Transverse colon (tissue), 4 donors: ENCODE results near the gene GDPD3.

Source experiments
- EP300 ChIP-seq: sonication (generic); formaldehyde crosslinking; IDR thresholded peaks from one replicate; pipeline ENCODE4 v1.6.1; 2017; ENCODE audit warnings: antibody characterized with exemption, low read depth
- POLR2A ChIP-seq: fragments of 450-650 bp; IDR thresholded peaks from one replicate; pipeline ENCODE4 v1.6.1; 2016; ENCODE audit warnings: antibody characterized with exemption, mild to moderate bottlenecking, moderate library complexity
- POLR2AphosphoS5 ChIP-seq, 3 donors: sonication (generic); formaldehyde crosslinking; IDR thresholded peaks; one replicate each; pipeline ENCODE4 v1.6.1; 2016; ENCODE audit warnings: antibody characterized with exemption in 3 of 3
- TF ChIP-seq, protein P1 (sequence below), 5 experiments: fragments of 200-600 bp in 3 of 5; fragments of 450-650 bp in 2 of 5; sonication (generic) in 3 of 5; IDR thresholded peaks; 1 replicate in 2 of 5; 2 replicates in 3 of 5; pipeline ENCODE4 v1.5.1; 2016 to 2017; ENCODE audit warnings: antibody characterized with exemption in 5 of 5, inconsistent platforms in 3 of 5, mild to moderate bottlenecking in 2 of 5, moderate library complexity in 1 of 5

DNA sequence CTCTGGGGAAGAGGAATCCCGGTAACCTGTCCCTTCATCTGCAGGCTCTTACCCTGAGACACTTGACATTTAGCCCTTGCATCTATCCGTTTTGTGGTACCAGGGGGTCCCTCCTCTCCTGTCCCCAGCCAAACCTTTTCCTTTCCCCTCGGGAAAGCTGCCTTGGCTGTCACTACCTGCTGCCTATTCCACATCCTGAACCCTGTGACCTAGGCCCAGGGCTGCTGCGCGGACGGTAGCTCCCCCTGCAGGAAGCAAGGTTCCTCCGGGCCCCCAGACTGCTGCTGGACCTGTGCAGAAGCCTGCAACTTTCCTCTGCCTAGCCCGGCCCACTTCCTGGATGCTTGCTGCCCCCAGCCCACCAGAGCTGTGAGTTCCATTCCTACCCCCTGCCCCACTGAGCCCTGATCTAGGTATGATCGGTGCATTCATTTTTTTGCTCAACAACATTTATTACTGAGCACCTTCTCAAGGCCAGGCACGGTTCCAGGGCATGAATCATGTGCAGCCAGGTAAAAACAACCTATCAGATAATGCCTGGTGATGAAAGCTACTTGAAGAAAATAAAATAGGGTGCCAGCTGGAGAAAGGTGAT is 58.3 kb downstream of the GDPD3 start:
- TF ChIP-seq, protein P1, sequence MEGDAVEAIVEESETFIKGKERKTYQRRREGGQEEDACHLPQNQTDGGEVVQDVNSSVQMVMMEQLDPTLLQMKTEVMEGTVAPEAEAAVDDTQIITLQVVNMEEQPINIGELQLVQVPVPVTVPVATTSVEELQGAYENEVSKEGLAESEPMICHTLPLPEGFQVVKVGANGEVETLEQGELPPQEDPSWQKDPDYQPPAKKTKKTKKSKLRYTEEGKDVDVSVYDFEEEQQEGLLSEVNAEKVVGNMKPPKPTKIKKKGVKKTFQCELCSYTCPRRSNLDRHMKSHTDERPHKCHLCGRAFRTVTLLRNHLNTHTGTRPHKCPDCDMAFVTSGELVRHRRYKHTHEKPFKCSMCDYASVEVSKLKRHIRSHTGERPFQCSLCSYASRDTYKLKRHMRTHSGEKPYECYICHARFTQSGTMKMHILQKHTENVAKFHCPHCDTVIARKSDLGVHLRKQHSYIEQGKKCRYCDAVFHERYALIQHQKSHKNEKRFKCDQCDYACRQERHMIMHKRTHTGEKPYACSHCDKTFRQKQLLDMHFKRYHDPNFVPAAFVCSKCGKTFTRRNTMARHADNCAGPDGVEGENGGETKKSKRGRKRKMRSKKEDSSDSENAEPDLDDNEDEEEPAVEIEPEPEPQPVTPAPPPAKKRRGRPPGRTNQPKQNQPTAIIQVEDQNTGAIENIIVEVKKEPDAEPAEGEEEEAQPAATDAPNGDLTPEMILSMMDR (IDR thresholded peaks at IDR 0.05), result peak; percentile 40 to 53 (median 43)
- TF ChIP-seq POLR2A, result no peak
- TF ChIP-seq POLR2AphosphoS5 (IDR thresholded peaks at IDR 0.05), result no peak
- no peak for TF ChIP-seq EP300
